NK-92 (cell line): ENCODE data around the gene CALML5.

Experiments
- DNase-seq: peaks from one replicate; lab custom pipeline; 2025; ENCODE audit not compliant: unreplicated experiment; lab: John Stamatoyannopoulos, UW

CALML5 gene

DNA sequence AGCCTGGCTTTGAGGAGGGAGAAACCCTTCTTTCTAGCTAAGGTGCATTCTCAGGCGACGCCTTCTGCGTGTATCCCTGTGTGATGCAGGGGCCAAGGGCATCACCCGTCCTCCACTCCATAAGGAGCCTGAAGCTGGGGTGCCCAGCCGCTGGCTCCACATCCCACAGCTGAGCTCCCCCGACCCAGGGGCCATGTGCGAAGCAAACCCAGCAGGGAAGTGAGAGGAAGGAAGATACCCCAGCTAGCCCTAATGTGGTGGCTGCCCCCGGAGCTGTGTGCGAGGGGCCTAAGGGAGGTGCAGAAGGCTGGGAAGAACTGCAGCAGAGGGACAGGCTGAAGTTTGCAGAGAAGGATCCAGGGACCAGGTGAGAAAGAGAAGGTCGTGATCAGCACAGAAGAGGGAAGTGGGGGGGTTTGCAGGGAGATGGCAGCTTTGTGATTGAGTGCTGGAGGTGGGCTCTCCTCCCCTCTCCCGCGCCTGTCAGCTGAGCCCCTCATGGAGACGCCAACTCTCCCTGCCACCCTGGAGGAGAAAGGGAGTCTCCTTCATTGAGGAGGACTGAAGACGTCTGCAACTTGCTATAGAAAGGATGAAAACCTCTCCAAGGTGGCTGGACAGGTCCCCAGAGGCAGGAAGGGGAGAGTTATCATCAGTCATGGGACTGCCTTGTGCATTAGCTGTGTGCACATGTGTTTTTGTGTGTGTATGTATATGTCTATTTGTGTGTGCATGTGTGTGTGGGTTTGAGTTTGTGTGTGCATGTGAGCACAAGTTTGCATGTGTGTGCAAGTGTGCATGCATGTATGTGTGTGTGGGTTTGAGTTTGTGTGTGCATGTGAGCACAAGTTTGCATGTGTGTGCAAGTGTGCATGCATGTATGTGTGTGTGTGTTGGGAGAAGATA, 3.5 kb upstream of the CALML5 start:
- no peak for DNase-seq

GRCh38 chr10:5502061-5502521, 2.7 kb upstream of the CALML5 start:
- DNase-seq, result no peak

DNA sequence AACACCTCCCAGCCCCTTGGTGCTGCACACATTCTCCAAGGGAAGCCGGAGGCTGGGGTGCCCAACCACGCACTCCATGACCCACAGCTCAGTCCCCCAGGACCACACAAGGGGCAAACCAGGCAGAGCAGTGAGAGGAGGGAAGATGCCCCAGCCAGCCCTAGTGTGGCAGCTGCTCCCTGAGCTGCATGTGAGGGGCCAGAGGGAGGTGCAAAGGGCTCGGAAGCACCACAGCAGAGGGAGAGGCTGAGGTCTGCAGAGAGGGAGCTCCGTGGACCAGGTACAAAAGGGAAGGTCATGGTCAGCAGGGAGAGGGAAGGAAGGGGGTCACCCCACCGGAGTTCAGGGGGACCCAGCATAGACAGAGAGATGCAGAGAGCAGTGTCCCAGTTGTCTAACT, 1.5 kb upstream of the CALML5 start:
- no peak for DNase-seq

DNA sequence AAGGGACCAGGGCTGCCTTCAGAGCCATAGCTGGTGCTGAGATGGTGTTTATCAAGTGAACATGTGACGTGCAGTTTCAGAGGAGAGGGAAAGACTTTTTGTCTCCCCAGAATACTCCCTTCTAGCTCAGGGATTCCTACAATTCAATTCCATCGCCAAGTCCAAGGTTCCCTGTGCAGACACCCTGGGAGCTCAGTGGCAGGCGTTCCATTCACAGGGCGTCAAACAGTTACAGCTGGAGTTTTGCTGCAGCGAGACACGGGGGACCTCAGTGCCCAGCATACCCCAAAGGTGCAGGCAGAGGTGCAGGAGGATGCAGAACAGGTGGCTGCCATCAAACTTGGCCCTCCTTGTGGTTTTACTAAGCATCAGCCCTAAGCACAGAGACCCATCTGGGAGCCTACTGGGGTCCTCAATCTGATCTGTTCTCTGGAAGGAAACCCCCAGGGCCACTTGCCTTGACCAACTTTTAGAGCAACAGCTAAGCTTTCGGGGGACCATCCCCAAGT, 846 bp upstream of the CALML5 start:
- no peak for DNase-seq

- no peak for DNase-seq
Observed at GRCh38 chr10:5498791-5499492, 428 bp downstream of the CALML5 start.

DNA sequence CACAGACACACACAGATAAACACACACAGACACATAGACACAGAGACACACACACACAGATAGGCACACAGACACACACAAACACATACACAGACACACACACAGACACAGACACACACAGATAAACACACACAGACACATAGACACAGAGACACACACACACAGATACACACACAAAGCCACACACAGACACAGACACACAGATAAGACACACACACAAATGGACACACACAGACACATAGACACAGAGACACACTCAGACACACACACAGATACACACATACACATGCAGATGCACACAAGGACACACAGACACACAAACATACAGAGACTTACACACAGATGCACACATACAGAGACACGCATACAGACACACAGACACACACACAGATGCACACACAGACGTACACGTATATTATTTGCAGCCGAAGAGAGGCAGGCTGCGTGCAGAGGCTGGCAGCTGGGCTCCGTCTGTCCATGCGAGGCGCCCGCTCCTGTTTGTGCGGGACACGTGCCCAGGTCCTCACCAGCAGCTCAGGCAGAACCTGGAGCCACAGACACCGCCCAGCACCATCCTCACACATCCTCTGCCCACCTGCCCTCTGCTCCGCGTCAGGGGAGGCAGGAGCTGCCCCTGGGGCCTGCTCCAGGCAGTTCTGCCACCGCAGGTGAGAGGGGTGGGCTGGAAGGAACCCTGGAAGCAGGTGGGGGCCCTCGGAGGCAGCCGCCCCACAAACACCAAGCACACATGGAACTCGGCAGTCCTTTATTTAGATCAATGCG, 1.2 kb downstream of the CALML5 start:
- DNase-seq, result no peak

DNA sequence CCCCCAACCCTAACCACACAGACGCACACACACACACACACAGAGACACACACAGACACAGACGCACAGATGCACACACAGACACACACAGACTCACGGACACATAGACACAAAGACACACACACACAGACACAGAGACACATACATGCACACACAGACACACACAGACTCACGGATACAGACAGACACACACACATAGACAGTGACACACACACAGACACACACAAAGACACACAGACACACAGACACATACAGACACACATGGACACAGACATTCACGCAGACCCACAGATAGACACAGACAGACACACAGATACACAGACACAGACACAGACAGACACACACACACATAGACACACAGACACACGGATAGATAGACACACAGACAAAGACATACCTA, 2.1 kb downstream of the CALML5 start:
- no peak for DNase-seq

DNA sequence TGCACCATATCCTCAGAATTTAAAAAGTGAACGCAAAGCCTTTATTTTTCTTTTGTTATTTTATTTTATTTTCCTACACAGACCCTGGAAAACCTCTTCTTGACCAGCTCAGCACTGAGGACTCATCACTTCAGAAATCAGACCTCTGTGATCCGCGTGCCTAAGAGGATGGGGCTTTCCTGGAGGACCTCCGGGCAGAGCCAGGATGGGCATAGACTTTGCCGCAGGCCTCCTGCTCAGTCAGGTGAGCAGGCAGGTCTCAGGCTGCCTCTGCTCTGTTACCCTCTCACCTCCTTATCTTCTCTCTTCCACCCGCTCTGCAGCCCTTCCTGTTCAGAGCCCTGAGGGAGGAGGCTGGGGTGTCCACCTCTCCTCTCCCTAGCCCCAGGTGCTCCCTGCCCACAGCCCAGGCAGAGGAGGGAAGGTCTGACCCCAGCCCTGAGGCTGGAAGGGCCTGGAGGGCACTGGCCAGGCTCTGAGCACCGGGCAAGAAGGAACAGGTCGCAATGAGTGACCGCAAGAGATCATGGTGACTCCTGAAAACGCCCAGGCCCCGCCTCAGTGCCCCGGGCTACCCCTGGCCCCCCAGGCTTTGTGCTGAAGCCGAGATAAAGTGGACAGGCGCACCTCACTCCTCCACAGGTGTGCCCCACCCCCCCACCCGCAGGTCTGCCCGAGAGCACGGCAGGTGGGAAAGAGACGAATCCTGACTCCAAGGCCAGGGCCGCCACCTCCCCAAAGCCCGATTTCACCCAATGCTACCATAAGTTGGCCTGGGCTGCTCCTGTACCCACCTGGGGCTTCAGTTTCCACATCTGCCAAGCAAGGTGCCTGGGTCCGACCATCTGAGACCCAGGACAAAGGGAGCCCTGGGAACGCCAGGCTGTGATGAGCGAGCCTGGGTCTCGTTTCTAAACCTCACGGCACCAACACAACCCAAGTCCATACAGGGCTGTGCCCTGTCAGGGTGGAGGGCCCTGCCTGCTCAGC, 2.8 kb downstream of the CALML5 start:
- DNase-seq, result no peak

DNA sequence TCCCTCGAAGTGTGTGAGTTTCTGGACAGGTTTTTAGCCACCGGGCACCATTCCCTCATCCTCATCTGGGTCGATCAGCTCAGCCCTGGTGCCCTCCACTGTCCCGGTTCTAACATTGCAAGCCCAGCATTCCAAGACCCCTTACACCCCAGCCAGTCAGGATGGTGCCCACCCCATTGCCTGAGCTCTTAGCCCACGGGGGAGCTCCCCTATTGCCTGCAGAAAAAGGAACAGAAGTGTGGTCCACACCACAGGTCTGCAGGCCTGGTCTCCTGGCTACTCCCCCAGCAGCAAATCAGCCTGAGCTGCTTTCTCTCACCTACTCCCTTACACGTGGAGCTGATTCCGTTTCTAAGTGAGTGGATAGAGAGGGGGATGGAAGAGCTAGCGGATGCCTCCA, 4.8 kb downstream of the CALML5 start:
- no peak for DNase-seq

GRCh38 chr10:5493691-5494090, 5.7 kb downstream of the CALML5 start:
- DNase-seq, result no peak

GRCh38 chr10:5492929-5493576, 6.3 kb downstream of the CALML5 start:
- no peak for DNase-seq

GRCh38 chr10:5492322-5492855, 7.0 kb downstream of the CALML5 start:
- DNase-seq, result no peak

- DNase-seq, result no peak
Observed at GRCh38 chr10:5491477-5491876, 7.9 kb downstream of the CALML5 start.

- DNase-seq, result no peak
Observed at GRCh38 chr10:5490698-5491464, 8.5 kb downstream of the CALML5 start.

DNA sequence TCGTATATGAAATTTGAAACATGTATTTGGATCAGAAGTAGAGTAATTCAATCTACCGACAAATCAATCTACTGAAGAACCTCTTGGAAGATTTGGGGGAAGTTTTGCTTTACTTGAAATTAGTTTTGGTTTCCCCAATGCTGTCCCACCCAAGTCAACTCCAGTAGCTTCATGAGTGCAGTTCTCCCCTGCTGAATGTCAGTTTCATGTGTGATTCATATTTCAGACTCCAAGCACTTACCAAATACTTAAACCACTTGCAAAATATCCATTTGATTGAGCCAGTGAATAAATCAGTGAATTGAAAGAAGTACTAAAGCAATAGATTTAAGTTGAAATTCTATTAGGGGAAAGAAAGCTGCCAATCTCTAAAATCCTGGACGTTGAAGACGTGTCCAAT, 9.3 kb downstream of the CALML5 start:
- DNase-seq, result no peak

DNA sequence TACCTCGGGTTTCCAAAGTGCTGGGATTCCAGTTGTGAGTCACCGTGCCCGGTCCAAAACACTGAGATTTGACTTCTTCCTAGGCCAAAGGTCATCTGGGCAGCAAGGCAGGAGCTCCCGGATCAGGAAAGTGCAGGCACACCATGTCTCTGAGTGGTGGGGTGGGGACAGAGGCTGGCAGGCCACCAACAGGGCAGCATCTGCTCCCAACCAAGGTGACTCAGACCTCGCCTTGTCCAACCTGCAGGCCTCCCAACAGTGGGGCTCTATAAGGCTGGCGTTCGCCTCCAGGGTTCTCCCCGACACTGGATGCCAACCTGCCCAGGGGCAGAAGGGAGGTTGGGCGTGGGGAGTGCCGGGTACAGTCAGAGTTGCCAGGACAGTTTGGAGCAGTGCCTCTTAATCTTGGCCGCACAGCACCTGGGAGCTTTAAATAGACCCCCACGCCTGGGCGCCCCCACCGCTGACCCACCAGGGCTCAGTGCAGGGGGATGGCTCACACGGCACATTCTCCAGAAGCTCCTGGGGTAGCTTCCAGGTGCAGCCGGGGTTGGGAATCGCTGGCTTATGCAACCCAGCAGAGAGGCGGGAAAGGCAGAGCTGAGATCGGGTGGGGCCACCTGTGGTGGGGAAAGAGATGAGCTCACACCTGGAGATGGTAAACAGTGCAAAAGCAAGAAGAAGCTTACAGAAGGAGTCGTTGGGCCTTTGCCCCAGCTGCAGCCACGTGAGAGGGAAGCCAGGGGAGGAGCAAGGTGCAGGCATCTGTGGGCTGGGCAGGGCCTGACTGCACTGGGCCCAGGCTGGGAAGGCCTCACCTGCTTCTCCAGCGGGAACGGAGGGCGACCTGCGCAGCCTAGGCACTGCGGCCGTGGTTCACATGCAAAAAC, 10.9 kb downstream of the CALML5 start:
- DNase-seq, result no peak

DNA sequence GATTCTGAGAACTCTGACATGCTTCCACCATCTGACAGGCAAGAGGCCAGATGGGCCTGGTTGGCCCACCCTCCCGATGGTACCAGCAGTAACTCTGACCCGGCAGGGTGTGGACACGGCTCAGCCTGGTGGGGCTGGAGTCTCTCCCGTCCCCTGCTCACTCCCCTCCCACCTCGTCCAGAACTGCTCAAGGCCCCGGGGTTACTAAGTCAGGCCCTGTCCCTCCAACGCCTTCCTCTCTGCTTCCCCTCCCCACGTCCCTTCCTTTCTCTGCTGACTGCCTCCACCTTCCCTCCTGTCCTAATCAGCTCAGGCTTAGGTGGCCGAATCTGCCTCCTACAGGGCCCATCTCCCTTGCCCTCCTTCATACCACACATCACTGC, 12.5 kb downstream of the CALML5 start:
- no peak for DNase-seq
